ENCODE results near the gene ATG12.

The ATG12 gene

GRCh38 chr5:115801984-115802383 is 39.4 kb downstream of the ATG12 start:
- DNase-seq, result no peak

DNA sequence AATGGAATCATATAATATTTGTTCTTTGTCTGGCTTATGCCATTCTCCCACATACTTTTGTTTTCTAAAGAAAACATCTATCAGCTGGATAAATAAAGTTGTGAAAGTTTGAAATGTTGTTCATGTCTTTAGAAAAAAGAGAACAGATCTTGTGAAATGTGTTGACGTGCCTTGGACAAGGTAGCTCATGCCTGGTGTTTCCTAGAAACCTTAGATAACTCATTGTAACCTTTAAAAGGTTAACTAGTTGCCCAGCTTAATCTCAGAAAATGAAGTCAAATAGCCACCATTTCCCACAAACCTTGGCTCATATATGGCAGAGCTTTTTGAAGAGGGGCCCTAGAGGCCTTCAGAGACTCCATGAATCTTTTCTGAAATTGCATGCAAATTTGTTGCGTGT is 40.2 kb downstream of the ATG12 start:
- DNase-seq, result no peak

DNA sequence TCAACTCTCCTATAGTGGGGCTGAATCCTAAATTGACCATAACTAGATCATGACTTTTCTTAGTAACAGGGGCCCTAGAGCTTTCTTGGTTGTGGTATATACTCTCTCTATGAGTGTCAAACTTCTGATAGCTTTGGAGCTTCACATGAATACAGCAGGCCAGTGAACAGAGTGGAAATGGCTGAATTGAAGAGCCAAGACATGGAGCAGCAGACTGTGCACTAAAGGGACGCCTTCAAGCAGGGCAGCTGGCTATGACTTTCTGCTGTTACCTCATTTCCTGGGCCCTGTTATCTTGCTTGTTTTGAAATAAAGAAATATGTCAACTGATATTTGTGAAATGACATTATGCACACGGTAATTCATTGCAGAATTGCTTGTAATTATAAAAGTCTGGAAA is 41.3 kb downstream of the ATG12 start:
- DNase-seq, result no peak

DNA sequence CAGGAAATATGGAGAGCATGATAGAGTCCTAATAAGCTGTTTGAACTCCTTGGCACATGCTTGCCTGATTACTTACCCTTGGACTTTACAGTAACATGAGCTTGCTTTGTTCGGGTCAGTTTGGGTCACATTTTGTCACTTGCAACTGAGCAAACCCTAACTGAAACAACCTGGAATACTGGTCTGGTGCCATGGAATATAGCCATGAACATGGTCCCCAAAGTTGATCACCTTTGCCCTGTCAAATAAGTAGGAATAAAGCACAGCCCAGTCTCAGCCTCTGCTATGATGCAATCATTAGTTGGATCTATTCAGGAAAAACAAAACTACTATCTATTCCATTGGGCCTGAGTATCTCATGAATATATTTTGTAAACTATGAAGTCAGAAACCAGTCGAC is 43.1 kb downstream of the ATG12 start:
- no peak for DNase-seq

- DNase-seq, result no peak
These were observed 44.7 kb downstream of the ATG12 start for GRCh38 chr5:115796656-115797055.

GRCh38 chr5:115795700-115796099 is 45.7 kb downstream of the ATG12 start:
- DNase-seq, result no peak

- DNase-seq, result no peak
These were observed 52.9 kb downstream of the ATG12 start for GRCh38 chr5:115788440-115788839.

DNA sequence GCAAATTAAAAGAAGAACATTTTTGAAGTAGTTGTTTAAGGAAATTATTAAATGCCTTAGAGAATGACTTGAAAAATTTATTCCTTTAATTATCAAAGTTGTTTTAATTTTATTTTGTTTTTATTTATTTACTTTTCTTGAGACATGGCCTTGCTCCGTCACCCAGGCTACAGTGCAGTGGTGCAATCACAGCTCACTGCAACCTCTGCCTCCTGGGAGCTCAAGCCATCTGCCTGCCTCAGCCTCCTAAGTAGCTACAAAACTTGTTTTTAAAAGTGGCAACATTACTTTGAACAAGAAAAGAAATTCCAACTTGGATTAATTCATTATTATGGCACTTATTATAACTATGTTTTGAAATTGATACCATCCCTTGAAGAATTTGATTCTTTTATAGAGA is 53.9 kb downstream of the ATG12 start:
- DNase-seq, result no peak

DNA sequence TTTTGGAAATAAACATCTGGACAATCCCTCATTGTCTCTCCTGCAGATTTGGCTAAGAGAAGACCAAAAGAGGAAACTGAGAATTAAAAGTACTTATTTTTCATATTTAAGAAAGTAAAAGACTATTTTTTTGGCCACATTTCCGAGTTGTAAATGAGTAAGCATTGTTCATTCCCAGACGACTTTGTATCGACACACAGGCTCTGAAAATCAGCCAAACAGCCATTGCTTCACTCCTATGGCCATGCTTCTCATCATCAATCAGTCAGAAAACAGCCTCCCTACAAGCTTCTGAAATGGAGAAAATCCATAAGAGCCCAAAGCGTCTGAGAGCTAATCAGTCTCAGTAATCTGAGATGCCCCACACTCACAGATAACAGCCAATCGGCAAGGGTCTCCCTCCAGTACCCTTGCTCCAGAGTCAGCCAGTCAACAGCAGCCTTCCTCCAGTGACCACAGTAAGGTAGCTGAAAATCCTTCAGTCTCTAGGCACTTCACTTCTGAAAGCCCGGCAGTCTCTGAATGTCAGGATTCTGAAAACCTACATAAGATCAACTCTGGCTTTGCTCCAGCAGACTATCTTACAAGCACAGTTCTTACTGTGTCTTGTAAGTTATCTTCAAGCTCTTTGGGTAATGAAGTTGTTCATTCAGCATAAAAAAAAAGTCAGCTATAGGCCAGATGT is 55.8 kb downstream of the ATG12 start:
- no peak for DNase-seq

DNA sequence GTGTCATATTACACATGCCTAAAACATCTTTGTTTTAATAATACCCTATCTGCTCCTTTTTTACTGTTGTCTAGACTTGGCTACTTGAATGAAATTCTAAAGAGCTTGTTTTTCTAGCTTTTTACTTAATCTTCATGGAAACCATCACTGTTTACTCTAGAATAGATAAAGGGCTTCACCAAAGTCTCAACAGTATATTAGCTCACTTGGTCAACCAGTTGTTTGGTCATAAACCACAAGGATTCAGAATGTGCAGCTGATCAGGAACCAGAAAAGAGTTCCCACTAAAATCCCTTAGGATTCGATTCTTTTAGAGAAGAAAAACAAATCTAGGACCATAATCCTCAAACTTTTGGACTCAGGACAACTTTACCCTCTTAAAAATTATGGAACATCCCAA is 62.9 kb downstream of the ATG12 start:
- DNase-seq, result no peak

All from NCI-H226 (cell line).